Keratinocyte (primary cell): ENCODE data around the gene ABCC4.

Experiments
- EZH2 ChIP-seq: IDR thresholded peaks from one replicate; pipeline ENCODE4 v1.6.1; 2012; ENCODE audit warnings: inconsistent platforms, mild to moderate bottlenecking, low read length, moderate library complexity
- TF ChIP-seq, protein P1 (sequence below), 3 experiments: IDR thresholded peaks in 1 of 3; conservative IDR thresholded peaks in 1 of 3; optimal IDR thresholded peaks in 1 of 3; 2 replicates in 2 of 3; 3 replicates in 1 of 3; pipeline versions ENCODE3 to v1.5.1; 2011; ENCODE audit warnings: low read length in 3 of 3, mild to moderate bottlenecking in 3 of 3, moderate library complexity in 2 of 3, control low read depth in 1 of 3, inconsistent platforms in 1 of 3; ENCODE audit not compliant: insufficient read depth in 2 of 3; ENCODE audit errors: extremely low read depth in 1 of 3

DNA sequence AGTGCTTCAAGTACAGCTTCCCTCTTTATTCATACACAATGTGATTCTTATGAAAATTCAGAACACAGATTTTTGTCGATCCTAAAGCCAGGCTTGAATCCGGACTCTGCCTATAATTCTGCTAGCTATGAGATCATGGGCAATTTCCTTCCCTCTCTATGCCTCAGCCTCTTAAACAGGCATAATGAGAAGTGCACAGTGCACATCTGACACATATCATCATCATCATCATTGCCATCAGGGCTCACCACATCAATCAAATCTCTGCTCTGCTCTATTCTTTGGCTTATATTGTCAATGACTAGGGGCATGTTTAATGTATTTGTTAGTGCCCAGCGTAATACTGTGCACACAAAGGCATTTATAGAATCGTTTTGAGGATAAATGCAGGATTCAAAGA, 269.1 kb downstream of the ABCC4 start:
- TF ChIP-seq, protein P1, sequence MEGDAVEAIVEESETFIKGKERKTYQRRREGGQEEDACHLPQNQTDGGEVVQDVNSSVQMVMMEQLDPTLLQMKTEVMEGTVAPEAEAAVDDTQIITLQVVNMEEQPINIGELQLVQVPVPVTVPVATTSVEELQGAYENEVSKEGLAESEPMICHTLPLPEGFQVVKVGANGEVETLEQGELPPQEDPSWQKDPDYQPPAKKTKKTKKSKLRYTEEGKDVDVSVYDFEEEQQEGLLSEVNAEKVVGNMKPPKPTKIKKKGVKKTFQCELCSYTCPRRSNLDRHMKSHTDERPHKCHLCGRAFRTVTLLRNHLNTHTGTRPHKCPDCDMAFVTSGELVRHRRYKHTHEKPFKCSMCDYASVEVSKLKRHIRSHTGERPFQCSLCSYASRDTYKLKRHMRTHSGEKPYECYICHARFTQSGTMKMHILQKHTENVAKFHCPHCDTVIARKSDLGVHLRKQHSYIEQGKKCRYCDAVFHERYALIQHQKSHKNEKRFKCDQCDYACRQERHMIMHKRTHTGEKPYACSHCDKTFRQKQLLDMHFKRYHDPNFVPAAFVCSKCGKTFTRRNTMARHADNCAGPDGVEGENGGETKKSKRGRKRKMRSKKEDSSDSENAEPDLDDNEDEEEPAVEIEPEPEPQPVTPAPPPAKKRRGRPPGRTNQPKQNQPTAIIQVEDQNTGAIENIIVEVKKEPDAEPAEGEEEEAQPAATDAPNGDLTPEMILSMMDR (optimal IDR thresholded peaks at IDR 0.05 in 1 of 3, IDR thresholded peaks at IDR 0.05 in 1 of 3, conservative IDR thresholded peaks at IDR 0.05 in 1 of 3; ENCODE audit: extremely low read depth in 1 of 3, insufficient read depth in 2 of 3, low read length in 3 of 3) = no peak
- no peak for TF ChIP-seq EZH2
